DND-41 (cell line): ENCODE data around the gene NEMP2.
A peak's percentile ranks its signal among the peaks of the same experiment; 100 is the strongest.
"Not testable (repeated sequence)": the region's sequence is repeated elsewhere in the genome, so short reads cannot be mapped to it uniquely, and the experiment has no call there.

Experiments
- ATAC-seq: fragments of 200-7000 bp; cut with Tn5 transposase; 3 replicates; pipeline ENCODE4 v1.9.1; 2021; ENCODE audit warnings: low read depth; ENCODE audit not compliant: insufficient read depth
- DNase-seq: peaks from one replicate; pipeline ENCODE4 v3.0.0-alpha.2; 2020
- H2AFZ ChIP-seq: 2 replicates; pipeline ENCODE4 v1.6.0; 2012; ENCODE audit warnings: low read depth, low read length
- H3K27ac ChIP-seq: 2 replicates; pipeline ENCODE4 v1.5.1; 2012; ENCODE audit warnings: low read length, inconsistent platforms
- H3K27me3 ChIP-seq: fragments of 200-600 bp; sonication (generic); 2 replicates; pipeline ENCODE4 v1.6.0; 2012; ENCODE audit warnings: low read length, mild to moderate bottlenecking, inconsistent platforms; ENCODE audit not compliant: insufficient read depth, poor library complexity
- H3K36me3 ChIP-seq: 2 replicates; pipeline ENCODE4 v1.5.1; 2012; ENCODE audit warnings: low read length, inconsistent platforms; ENCODE audit not compliant: insufficient read depth
- H3K4me1 ChIP-seq: 2 replicates; pipeline ENCODE4 v1.5.1; 2012; ENCODE audit warnings: mild to moderate bottlenecking, low read length; ENCODE audit not compliant: insufficient read depth
- H3K4me2 ChIP-seq: 2 replicates; pipeline ENCODE4 v1.6.0; 2012; ENCODE audit warnings: mild to moderate bottlenecking, moderate library complexity, low read length, inconsistent platforms; ENCODE audit not compliant: insufficient read depth
- H3K4me3 ChIP-seq, 2 experiments: fragments of 200-600 bp in 1 of 2; shearing (Covaris generic) in 1 of 2; 2 replicates each; pipeline ENCODE4 v1.5.1; 2012 to 2016; ENCODE audit warnings: inconsistent platforms in 2 of 2, low read length in 2 of 2, mild to moderate bottlenecking in 2 of 2, low read depth in 1 of 2, moderate library complexity in 1 of 2
- H3K79me2 ChIP-seq: 2 replicates; pipeline ENCODE4 v1.6.0; 2012; ENCODE audit warnings: low read length, inconsistent platforms; ENCODE audit not compliant: insufficient read depth
- H3K9ac ChIP-seq: 2 replicates; pipeline ENCODE4 v1.6.0; 2012; ENCODE audit warnings: low read depth, mild to moderate bottlenecking, inconsistent platforms, low read length, moderate library complexity
- H3K9me3 ChIP-seq: 2 replicates; pipeline ENCODE4 v1.5.1; 2012; ENCODE audit warnings: low read length, moderate library complexity, mild to moderate bottlenecking, inconsistent platforms; ENCODE audit not compliant: insufficient read depth, severe bottlenecking
- H4K20me1 ChIP-seq: 2 replicates; pipeline ENCODE4 v1.6.0; 2012; ENCODE audit warnings: low read length; ENCODE audit not compliant: insufficient read depth
- EZH2 ChIP-seq: IDR thresholded peaks from 3 replicates; pipeline ENCODE4 v1.6.1; 2012; ENCODE audit warnings: borderline replicate concordance, low read depth, mild to moderate bottlenecking, moderate library complexity, low read length, inconsistent platforms; ENCODE audit not compliant: severe bottlenecking
- TF ChIP-seq, protein P1 (sequence below): IDR thresholded peaks from 2 replicates; pipeline ENCODE4 v1.5.1; 2012; ENCODE audit warnings: borderline replicate concordance, low read length, moderate library complexity, mild to moderate bottlenecking; ENCODE audit not compliant: poor library complexity, severe bottlenecking; ENCODE audit errors: extremely low read depth

Gene NEMP2

DNA sequence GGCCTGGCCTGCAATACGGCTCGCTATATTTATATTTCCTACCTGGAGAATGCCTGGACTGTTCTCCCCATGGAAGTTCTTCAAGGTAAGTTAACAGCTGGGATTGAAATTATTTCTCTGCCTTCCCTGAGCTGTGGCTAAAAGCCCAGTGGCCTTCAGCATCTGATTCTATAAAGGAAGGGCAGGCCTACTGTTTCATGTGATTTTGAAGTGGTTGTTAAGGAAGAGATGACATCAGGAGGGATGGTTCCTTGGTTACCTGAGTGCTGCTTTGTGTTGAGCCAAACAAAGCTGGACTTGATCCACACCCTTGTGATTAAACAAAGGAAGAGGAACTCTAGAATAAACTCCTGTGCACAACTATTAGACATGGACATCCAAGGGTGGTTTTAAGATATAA is 64.8 kb downstream of the NEMP2 start:
- DNase-seq: no peak
- Histone ChIP-seq H3K4me1 (peaks cover 8% of the 10 kb centered on the region), H3K4me2 (no peak overlapping the region), H3K9ac (no peak overlapping the region), H3K9me3 (peaks cover 3% of the 10 kb centered on the region), H3K4me3 (no peak overlapping the region), H3K36me3 (peaks cover 22% of the 10 kb centered on the region), H3K27ac (no peak overlapping the region), H3K79me2 (peaks cover 9% of the 10 kb centered on the region; the same call in 1 of the 2 replicates), H2AFZ (no peak overlapping the region), H3K27me3 (no peaks in the 10 kb centered on the region), H4K20me1 (no peaks in the 10 kb centered on the region)
- no peak for ATAC-seq
- TF ChIP-seq, protein P1, sequence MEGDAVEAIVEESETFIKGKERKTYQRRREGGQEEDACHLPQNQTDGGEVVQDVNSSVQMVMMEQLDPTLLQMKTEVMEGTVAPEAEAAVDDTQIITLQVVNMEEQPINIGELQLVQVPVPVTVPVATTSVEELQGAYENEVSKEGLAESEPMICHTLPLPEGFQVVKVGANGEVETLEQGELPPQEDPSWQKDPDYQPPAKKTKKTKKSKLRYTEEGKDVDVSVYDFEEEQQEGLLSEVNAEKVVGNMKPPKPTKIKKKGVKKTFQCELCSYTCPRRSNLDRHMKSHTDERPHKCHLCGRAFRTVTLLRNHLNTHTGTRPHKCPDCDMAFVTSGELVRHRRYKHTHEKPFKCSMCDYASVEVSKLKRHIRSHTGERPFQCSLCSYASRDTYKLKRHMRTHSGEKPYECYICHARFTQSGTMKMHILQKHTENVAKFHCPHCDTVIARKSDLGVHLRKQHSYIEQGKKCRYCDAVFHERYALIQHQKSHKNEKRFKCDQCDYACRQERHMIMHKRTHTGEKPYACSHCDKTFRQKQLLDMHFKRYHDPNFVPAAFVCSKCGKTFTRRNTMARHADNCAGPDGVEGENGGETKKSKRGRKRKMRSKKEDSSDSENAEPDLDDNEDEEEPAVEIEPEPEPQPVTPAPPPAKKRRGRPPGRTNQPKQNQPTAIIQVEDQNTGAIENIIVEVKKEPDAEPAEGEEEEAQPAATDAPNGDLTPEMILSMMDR: no peak
- no peak for TF ChIP-seq EZH2

DNA sequence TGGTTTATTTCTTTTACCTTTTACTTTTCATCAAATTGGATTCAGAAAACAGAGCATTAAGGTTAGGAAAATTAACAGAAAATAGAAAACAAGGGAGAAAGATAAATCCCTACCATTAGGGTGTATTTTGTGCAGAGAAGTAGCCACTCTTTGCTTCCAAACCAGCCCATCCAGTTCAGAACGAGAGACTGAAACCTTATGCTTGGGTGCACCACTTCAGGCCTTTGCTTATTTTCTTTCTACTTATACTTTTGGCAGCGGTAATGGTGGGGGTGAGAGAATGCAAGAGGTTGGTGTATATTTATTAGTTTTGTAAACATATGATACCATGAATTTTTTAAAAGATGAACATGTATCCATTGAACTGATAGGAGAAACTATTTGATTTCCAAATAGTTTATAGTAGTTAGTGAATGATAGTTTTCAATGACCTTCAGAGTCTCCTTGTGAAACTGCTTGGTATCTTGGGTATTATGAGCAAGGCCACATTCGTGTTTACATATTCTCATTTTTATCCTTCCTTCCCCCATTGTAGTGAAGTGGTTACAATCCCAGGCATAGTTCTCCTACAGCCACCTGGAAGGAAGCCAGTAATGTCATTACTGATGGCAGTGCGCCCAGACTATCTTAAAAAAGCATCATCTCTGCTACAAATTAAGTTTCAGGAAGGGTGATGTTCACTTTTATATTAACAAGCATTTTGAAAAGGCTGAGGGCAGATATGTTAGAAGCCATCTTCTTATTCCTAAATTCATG is 65.5 kb downstream of the NEMP2 start:
- Histone ChIP-seq H3K27me3 (no peaks in the 10 kb centered on the region), H3K4me3 (no peak overlapping the region), H4K20me1 (no peaks in the 10 kb centered on the region), H3K9ac (no peak overlapping the region), H3K4me2 (no peak overlapping the region), H3K36me3 (peaks cover 22% of the 10 kb centered on the region), H2AFZ (no peak overlapping the region), H3K4me1 (peaks cover 8% of the 10 kb centered on the region), H3K9me3 (peaks cover 3% of the 10 kb centered on the region), H3K27ac (no peak overlapping the region), H3K79me2 (peaks cover 9% of the 10 kb centered on the region; the same call in 1 of the 2 replicates)
- DNase-seq (peak; percentile 32), ATAC-seq (peak; percentile 69)
- TF ChIP-seq EZH2: no peak
- TF ChIP-seq, protein P1: no peak

DNA sequence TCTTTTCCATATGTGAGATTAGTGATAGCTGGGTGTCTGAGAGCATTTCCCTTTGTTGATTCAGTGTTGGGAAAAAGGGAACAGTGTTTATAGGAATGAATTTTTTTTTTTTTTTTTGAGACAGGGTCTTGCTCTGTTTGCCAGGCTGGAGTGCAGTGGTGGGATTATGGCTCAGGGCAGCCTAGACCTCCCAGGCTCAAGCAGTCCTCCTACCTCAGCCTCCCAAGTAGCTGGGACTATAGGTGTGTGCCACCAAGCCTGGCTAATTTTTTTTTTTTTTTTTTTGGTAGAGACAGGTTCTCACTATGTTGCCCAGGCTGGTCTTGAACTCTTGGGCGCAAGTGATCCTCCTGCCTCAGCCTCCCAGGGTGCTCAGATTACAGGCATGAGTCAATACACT is 66.2 kb downstream of the NEMP2 start:
- H3K9me3 ChIP-seq, H2AFZ ChIP-seq, H3K27me3 ChIP-seq, H3K4me3 ChIP-seq, ATAC-seq, H3K9ac ChIP-seq, H3K79me2 ChIP-seq, H3K4me2 ChIP-seq, H3K27ac ChIP-seq, DNase-seq, H4K20me1 ChIP-seq, H3K4me1 ChIP-seq: not testable (repeated sequence)
- H3K36me3 ChIP-seq: peaks cover 22% of the 10 kb centered on the region

DNA sequence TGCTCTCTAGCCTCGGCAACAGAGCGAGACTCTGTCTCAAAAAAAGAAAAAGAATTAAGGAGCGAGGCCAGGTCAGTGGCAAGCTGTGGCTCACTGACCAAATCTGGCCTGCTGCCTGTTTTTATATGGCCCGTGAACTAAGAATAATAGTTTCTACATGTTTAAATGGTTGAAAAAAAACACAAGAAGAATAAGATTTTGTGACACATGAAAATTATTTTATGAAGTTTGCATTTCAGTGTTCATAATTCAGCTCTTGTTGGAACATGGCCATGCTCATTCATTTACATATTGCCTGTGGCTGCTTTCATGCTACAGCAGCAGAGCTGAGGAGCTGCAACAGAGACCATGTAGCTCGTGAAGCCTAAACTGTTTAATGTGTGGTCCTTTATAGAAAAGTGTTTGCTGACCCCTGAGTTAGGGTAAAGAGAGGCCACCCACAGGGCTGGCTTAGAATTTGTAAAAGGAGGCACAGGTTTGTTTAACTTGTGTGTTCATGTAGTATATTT is 66.9 kb downstream of the NEMP2 start:
- peaks cover 3% of the 10 kb centered on the region for H3K9me3 ChIP-seq
- no peak overlapping the region; the same call in 1 of the 2 replicates for H3K27ac ChIP-seq
- DNase-seq: no peak
- H3K79me2 ChIP-seq: peaks cover 12% of the 10 kb centered on the region; the same call in 1 of the 2 replicates
- H3K4me3 ChIP-seq: no peak overlapping the region
- H4K20me1 ChIP-seq: no peaks in the 10 kb centered on the region
- H3K4me1 ChIP-seq: peaks cover 8% of the 10 kb centered on the region
- peaks cover 22% of the 10 kb centered on the region for H3K36me3 ChIP-seq
- no peak overlapping the region for H2AFZ ChIP-seq
- no peak overlapping the region for H3K9ac ChIP-seq
- no peak for ATAC-seq
- no peak for TF ChIP-seq EZH2
- TF ChIP-seq, protein P1: no peak
- H3K4me2 ChIP-seq: no peak overlapping the region
- no peaks in the 10 kb centered on the region for H3K27me3 ChIP-seq
